Measurements from ENCODE around the gene A1CF.
"Not testable (repeated sequence)": the region's sequence is repeated elsewhere in the genome, so short reads cannot be mapped to it uniquely, and the experiment has no call there.

A1CF gene, protein sequence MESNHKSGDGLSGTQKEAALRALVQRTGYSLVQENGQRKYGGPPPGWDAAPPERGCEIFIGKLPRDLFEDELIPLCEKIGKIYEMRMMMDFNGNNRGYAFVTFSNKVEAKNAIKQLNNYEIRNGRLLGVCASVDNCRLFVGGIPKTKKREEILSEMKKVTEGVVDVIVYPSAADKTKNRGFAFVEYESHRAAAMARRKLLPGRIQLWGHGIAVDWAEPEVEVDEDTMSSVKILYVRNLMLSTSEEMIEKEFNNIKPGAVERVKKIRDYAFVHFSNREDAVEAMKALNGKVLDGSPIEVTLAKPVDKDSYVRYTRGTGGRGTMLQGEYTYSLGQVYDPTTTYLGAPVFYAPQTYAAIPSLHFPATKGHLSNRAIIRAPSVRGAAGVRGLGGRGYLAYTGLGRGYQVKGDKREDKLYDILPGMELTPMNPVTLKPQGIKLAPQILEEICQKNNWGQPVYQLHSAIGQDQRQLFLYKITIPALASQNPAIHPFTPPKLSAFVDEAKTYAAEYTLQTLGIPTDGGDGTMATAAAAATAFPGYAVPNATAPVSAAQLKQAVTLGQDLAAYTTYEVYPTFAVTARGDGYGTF

DNA sequence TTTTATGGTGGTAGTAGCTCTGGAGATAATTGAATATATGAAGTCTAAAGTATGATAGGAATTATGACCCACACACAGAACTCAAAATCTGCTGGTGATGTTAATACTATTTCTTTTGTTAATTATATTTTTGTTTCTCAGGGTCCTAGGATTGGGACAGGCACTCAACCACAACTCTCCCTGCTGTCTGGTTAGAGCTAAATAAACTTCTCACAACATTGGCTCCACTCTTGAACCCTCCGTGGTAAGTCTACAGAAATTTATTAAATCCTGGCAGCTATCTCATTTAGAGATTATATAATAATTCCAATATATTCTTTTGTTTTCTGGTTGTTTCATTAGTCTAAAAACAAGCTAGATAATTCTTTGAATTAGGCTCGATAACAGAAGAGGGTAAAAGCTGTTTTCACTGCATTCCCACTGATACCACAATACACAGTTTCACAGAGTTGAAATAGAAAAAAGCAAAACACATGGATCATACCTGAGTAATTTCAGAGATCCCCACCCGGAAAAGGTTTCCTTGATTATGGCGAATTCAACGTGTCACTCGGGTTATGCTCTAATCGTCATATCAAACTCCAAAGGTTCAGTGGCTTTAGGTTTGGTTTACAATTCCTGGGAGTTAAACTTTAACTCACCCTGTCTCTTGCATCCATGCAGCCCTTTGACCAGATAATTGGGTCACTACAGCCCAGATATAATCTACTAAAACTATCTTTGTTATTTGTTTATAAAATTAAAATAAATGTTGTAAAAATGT lies at the start of gene A1CF:
TSS of gene A1CF (minus strand) at position 531 of the 763 bp plus-strand sequence. CDS start 25,687 bp downstream, outside the sequence.
- no peak for DNase-seq

DNA sequence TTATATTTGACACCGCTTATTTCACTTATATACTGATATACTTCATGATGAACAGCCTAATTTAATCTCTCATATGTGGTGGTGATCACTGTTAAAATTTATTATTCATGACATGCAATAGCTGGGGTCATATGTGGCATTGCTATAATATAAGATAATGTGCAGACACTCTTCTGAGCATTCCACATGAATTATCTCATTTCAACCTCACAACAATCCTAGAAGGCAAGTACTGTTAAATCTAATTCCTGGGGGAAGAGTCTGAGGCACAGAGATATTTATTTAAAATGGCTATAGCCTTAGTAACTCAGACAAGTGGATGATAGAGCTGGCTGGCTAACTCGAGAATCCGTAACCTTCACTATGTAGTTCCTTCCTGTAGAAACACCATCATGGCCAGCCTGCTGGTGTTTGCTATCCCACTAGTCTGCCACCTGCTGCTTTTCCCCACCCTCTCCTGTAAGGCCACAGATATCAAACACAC lies 46.6 kb upstream of the A1CF start:
- DNase-seq: no peak

DNA sequence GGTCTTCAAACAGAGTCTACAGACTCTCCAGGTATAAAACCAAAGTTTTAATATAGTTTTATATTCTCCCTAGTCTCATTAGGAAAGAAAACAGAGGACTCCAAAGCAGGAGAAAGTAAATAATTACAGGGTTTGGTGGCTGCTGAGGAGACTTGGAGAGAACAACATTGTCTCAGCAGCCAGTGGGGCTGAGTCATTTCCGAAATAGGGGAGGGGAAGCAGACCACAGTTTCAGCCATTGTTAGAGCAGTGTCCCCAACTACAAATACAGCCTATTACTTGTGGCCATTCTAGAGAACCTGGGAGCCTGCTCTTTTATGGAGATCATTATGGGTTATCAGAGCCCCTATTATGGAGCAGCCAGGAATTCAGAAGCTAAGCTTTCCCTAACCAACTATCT lies 44.2 kb upstream of the A1CF start:
- DNase-seq: no peak

DNA sequence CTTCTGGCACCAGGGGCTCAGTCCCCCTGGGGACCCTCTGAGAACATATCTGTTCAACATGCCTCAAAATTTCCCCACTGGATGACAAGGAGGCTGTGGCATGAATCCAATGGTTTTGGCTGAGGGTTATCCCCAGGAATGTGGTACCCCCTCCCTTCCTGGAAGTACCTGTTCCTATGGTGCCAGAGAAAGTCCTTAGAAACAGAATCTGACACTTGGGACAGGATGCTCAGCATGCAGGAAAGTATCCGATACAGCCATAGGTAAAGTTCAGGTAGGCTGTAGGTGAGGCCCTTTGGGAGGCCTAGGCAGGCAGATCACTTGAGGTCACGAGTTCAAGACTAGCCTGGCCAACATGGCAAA lies 42.7 kb upstream of the A1CF start:
- DNase-seq: no peak

DNA sequence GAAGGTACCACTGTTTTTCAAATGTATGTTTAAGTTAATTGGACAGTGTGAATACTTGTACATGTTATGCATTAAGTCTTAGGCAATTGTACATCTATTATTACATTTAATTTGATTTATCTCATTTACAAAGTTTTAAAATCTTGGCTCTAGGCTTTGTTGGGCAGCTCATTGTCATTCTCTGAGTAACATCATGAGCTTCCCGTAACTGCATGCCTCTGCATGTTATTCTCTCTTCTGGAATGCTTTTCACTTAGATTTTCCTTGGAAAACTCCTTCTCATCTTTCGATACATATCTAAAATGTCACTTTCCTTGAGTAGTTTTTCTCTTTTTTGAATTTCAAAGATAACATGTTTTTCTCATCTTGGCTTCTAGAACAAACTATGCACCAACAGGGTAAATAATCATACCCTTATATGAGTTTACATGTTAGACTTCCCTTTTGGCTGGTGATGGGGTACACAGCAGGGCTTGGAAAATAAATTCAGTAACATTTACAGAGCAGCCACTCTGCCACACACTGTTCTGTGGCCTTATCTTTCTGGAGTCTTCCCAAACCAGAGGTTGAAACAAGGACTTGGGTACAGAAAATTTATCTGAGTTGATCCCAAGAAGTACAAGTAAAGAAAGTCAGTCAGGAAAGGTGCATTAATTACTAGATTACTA lies 42.2 kb upstream of the A1CF start:
- DNase-seq: no peak

DNA sequence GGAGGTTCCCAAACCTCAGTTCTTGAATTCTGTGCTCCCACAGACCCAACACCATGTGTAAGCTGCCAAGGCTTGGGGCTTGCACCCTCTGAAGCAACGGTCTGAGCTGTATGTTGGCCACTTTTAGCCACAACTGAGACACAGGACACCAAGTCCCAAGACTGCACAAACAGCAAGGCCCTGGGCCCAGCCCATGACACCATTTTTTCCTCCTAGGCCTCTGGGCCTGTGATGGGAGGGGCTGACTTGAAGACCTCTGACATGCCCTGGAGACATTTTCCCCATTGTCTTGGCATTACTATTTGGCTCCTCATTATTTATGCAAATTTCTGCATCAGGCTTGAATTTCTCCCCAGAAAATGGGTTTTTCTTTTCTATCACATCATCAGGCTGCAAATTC lies 38.0 kb upstream of the A1CF start:
- DNase-seq: not testable (repeated sequence)

DNA sequence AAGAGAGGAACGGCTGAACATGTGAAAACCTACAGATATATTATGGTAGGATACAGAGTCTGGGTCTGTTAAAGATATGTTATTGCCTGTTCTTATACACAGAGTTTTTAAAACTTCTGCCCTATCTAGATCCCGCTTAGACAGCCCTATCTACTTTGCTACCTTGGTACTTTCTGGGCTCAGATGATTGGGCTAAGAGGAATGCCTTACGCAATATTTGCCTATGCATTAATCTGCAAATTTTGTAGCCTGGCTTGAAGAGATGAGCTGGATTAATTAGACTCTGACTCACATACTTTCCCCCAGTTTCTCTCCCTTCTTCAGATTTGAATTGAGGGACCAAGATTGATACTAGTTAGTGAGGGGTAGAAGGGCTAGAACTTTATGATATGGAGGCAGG lies 33.6 kb upstream of the A1CF start:
- DNase-seq: no peak

DNA sequence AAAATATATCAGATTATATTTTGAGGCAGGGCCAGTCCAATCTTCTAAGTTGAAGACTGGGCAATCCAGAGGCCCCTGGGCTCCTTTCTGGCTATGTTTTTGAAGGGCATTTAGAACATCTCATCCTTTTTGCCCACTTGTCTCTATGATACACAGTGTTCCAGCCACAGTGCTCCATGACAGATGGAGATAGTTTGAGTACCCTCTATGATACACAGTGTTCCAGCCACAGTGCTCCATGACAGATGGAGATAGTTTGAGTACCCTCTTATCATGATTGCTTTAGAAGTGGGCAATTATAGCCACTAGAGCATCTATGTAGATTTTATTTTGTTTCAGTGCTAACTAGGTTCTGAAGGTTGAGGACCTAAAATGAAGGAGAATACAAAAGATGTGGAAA lies 33.1 kb upstream of the A1CF start:
- no peak for DNase-seq

DNA sequence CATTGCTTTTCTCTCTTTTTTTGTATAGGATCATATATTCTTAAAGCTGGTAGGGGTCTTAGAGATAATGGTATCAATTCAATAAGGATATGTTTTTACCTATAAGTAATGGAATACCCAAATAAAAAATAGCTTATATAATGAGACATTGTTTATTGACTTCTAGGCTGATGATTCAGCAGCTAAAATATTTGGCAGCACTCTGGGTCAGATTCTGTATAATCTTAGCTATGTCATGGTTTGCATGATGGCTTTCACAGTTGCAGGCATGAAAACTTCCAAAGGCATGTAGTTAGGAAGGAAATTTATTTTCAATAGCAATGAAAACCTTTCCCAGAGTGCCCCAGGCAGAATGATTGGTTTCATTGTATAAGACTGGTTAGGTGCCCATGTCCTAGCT lies 32.1 kb upstream of the A1CF start:
- DNase-seq: no peak

DNA sequence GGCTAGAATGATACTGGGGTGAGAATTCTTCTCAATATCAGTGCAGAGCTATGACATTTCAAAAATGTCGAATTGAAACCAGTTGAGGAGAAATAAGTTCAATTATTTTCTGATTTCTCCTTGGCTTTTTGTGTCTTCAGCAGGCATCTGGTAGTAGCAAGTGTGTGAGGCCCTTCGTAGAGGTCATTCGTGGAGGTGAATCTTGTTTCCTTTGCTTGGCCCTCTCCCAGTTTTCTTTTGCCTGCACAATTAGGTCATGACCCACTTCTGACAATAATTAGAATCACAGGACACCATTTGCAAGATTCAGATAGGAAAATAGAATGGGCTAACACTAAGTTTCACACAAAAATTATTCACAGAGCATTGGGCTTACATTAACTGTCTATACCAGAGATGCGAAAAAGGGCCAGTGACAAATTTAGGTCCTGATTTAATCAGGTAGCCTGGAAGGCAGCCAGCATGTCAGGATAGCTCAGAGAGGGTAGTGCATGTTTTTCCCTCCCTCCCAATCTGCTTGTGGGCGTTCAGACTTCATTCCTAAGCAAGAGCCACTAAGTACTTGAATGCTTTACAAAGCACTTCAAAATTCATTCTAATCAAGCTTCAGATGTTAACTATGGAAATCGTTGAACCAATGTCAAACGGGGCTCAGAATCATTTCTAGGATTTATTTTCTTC lies 24.0 kb upstream of the A1CF start:
- no peak for DNase-seq

DNA sequence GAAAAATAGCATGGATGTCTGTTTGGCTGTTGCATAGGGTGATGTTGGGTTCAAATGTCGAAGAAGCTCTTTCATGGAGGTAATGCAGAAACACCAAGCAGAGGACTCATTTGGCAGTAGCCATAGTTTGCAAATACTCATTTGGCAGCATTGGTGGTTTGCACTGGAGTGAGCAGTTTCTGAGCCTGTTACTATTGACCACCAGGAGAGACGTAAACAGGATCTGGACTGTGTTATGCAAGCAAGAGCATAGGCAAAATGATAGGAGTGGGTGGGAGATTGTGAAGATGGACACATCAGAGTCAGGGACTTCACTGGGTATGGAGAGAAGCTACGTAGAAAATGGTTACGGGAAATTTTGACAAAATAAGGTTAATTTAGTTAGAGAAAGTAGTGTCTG lies 22.9 kb upstream of the A1CF start:
- DNase-seq: no peak

DNA sequence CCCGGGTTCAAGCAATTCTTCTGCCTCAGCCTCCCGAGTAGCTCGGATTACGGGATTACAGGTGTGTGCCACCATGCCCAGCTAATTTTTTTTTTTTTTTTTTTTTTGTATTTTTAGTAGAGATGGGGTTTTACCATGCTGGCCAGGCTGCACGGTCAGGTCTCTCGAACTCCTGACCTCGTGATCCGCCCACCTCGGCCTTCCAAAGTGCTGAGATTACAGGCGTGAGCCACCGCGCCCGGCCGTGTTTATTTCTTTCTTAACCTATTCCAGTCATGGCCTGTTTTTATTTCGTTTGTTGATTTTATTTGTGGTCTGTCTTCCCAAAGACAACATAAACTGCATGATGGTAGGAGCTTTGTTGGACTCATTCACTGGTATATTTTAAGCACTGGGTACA lies 20.4 kb upstream of the A1CF start:
- DNase-seq: not testable (repeated sequence)

DNA sequence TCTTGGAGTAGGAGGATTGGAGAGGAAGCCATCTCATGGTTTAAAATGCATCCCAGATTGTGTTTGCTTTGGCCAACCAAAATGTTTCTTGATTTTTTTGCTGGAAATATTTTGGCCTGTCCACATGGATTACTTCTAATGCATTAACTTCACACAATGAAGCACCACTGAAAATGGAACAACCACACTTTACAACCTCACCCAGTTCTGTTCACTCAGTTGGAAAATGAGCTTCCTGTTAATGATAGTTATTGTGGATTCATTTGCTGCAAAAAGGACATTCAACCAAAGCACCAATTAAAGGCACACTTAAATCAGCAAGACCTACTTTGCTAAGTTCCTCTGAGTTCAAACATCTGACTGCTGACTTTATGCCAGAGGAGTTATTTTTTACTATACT lies 11.3 kb upstream of the A1CF start:
- DNase-seq: no peak

DNA sequence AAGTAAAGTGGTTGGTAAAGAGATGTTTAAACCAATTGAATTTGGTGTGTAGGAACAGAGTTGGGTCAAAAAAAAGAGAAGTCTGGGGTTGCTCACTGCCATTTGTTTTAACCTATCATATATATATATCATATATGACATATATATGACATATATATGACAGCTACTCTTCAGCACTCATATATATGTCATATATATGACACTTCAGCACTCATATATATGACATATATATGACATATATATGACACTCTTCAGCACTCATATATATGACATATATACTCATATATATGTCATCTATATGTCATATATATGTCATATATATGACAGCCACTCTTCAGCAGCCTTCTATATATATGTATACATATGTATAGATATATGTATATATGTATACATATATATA lies 8.9 kb upstream of the A1CF start:
- DNase-seq: no peak

DNA sequence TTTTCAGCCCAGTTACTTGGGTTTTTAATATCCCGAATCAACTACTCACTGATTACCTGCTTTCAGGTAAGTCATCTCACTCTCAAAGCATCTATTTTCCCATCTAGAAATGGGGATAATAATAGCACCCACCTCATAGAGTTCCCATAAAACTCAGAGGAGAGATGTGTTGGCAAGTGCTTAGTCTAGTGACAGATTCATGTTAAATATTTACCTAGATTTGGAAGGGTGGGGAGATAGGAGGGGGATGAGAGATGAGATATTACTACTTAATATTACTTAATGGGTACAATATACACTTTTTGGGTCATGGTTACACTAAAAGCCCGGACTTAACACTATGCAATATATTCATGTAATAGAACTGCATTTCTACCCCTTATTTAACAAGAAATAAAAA lies 7.0 kb upstream of the A1CF start:
- DNase-seq: no peak

DNA sequence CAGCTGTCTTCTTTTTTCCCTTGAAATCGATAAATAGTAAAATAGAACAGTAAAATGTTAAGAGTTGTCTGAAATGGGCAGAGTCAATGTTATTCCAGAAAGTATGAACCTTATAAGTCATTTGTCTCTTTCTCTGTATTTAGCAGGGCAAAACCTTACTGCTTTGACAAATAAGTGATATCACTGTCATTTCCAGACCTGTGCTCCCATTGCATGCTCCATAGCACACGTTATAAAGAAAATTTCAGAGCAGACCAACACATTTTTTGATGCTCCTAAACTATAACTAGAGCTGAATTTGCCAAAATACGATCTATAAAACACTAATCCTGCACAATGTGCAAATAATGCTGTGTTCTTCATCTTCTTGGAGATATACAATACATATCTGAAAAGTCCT lies 1.1 kb downstream of the A1CF start:
- no peak for DNase-seq

DNA sequence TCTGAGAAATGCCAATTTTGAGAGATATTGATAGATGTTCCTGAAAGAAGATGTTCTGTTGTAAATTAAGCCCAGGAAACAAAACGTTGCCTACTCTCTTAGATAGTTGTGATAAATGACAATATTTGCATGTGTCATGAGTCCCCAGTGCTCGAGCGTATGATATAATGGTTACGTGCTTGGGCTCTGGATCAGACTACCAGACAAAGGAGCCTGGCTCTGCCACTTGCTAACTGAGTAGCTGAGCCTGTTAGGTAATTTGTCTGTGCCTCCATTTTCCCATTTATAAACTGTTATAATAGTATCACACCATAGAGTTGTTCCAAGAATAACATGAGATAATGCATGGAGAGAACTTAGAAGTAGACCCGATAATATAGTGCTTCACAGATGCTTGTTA lies 1.8 kb downstream of the A1CF start:
- no peak for DNase-seq

DNA sequence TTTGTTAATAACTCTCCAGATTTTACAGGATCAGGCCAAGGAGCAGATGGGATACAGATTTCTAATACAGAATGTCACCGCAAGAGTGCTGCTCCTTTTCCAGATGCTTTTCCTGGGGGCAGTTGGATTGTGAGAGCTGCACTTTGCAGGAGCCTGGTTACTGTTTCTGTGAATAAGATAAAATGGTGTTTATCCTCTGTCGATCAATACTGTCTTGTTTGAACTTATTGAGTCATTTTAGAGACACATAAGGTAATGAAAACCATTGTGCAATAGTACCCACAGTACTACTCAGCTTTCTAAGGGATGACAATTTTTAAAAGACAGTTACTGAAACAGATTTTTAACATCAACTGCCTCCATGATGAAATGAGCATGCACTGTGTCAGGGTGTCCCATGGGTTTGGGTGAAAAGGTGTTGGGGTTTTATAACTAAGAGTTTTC lies 2.9 kb downstream of the A1CF start:
- no peak for DNase-seq

DNA sequence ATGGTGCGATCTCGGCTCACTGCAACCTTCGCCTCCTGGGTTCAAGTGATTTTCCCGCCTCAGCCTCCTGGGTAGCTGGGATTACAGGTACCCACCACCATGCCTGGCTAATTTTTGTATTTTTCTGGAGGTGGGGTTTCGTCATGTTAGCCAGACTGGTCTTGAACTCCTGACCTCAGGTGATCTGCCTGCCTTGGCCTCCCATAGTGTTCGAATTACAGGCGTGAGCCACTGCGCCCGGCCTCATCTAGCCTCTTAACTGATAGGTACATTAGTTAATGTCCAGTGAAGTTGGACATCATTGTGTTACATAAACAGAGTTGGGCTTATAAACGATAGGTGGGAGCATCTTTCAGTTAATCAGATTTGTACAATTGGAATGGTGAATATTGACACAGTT lies 4.4 kb downstream of the A1CF start:
- not testable (repeated sequence) for DNase-seq

DNA sequence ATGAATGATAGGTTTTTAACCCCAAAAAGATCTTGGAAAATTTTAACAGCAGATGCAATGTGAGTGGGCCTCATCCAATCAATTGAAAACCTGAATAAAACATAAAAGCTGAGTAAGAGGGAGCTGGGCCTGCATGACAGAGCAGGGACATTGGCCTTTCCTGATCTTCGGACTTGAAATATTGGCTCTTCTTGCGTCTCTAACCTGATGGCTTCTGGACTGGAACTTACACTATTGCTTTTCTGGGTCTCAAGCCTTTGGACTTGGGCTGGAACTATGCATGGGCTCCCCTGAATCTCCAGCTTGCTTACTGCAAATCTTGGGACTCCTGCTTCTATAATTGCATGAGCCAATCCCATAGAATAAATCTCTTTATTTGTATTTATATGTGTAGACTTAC lies 9.0 kb downstream of the A1CF start:
- no peak for DNase-seq

DNA sequence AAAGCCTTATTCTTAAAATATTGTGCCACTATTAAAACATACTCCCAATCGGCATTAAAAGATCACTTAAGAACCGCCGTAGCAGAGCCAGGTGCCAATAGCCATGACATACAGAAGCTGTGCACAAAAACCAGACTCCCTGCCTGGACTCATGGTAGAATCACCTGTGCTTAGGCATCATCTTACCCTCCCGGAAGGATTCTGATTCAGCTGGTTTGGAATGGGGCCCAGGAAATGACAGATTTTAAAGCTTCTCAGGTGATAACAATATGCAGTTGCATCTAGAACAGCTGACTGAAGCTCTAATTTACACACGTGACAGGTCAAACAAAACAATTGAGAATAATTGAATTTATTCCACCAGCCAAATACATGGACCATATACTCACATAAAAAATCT lies 10.7 kb downstream of the A1CF start:
- no peak for DNase-seq

DNA sequence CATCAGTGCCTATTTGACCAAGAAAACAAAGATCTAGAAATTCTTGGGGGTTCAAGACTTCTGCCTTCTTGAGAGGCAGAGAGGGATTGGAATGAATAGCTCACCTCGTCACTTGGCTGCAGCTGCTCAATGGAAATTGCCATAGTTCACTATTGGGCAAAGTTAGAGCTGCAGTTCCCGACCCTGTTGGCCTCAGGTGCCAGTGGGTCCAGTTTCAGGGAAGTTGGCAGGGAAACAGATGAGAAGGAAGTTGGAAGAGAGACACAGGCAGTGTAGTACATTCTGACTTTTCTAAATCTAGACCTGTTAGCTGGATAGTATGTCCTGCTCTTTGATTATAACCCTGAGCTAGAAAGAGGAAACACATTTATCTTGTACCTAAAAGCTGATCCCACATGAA lies 19.1 kb downstream of the A1CF start:
- no peak for DNase-seq

DNA sequence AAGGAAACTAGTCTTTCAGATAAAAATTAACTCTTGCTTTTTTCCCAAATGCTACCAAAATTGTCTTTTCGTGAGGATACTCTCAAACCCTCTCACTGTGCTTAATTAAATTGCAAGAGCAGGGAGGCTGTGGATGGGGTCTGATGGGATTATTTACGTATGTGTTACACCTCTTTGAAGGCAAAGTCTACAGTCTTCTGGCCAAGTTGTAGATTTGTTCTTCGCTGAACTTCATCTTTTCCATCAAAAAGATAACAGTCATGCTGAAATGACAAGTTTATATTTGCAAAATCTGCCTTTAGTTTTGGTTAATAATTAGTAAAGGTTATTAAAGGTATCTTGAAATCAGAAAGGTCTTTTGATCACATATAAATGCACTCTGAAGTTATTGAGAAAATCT lies 22.7 kb downstream of the A1CF start:
- DNase-seq: no peak

All from NK-92 treated with Interleukin-12 subunit alpha and Interleukin-12 subunit beta, amount 100 ng/mL, for 24 hours (cell line).